ENCODE measurements around the gene AREG.

The AREG gene

DNA sequence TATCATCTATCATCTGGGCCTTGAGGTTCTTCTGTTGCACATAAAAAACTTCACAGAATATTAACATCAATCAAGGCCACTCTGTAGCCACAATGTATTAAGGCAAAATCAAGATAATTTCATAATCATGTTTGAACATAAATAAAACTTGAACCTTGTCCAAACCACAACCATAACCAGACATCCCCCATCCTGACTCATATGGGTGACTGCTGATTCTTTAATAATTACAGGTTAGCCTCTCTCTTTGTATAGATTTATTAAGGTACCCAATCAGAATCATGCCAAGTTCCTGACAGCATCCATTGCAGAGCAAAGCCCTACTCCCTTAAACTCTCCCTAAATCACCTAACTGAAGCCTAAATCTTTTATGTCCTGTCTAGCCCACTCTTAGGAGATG, 16.7 kb upstream of the AREG start:
- DNase-seq (ENCODE audit: low spot score): peak; percentile 86
- POLR2A ChIA-PET (ENCODE audit: low non-redundant PET): no interaction called here
- CTCF ChIA-PET: no interaction called here
- TF ChIP-seq, protein P1, sequence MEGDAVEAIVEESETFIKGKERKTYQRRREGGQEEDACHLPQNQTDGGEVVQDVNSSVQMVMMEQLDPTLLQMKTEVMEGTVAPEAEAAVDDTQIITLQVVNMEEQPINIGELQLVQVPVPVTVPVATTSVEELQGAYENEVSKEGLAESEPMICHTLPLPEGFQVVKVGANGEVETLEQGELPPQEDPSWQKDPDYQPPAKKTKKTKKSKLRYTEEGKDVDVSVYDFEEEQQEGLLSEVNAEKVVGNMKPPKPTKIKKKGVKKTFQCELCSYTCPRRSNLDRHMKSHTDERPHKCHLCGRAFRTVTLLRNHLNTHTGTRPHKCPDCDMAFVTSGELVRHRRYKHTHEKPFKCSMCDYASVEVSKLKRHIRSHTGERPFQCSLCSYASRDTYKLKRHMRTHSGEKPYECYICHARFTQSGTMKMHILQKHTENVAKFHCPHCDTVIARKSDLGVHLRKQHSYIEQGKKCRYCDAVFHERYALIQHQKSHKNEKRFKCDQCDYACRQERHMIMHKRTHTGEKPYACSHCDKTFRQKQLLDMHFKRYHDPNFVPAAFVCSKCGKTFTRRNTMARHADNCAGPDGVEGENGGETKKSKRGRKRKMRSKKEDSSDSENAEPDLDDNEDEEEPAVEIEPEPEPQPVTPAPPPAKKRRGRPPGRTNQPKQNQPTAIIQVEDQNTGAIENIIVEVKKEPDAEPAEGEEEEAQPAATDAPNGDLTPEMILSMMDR (conservative IDR thresholded peaks at IDR 0.05; ENCODE audit: low read depth): no peak
- H3K27ac ChIP-seq: no peak overlapping the region

DNA sequence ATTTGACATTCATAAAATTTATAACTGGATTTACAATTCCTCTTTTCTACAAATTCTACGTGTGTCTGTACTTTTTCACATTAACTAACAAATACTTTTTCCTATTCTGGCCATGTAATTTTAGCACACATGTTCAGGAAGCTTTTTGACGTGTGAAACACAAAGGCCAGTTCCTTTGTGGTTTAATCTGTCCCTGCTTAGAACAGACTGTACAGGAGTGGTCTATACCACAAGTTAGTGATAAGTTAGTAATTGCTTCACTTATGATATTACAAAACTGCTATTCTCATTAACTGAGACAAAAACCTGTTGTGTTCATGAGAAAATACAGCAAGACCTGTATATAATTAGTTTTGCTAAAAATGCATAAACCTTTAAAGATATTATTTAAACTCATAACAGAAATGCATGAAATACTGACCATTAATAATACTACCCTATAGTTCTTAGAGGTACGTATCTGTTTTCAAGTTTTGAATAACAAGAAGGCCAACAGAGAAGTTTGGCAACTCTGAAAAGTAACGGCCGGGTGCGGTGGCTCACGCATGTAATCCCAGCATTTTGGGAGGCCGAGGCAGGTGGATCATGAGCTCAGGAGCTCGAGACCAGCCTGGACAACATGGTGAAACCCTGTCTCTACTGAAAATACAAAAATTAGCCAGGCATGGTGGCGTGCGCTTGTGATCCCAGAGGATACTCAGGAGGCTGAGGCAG, 13.7 kb upstream of the AREG start:
- ChIA-PET POLR2A (ENCODE audit: low non-redundant PET) (no interaction called here), CTCF (no interaction called here)
- H3K27ac ChIP-seq: peak overlapping the region; percentile 76
- DNase-seq (ENCODE audit: low spot score): no peak
- TF ChIP-seq, protein P1 (conservative IDR thresholded peaks at IDR 0.05; ENCODE audit: low read depth): no peak

DNA sequence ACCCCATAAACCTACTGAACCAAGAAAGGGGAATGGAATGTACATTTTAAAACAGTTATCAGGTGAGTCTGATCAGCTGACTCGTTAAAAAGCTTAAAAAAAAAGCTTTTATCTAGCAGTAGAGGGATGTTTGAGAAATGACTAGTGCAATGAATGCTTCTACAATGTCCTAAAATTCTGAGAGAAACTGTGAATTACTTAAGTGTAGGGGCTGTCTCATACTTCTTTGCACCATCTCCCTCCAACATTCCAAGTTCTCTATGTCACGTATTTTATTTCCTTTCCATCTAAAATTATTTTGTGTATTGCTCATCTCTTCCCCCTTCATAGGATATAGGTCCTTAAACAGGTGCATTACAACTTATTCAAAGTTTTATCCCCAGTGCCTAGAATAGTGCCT, 11.9 kb upstream of the AREG start:
- TF ChIP-seq, protein P1 (conservative IDR thresholded peaks at IDR 0.05; ENCODE audit: low read depth): no peak
- no peak for DNase-seq (ENCODE audit: low spot score)
- POLR2A ChIA-PET (ENCODE audit: low non-redundant PET): no interaction called here
- CTCF ChIA-PET: interaction anchor here (0.7 kb wide), 1 partner anchor 51 kb away, joined by 4 read pairs; no protein-coding TSS in a partner anchor
- no peak overlapping the region for H3K27ac ChIP-seq

DNA sequence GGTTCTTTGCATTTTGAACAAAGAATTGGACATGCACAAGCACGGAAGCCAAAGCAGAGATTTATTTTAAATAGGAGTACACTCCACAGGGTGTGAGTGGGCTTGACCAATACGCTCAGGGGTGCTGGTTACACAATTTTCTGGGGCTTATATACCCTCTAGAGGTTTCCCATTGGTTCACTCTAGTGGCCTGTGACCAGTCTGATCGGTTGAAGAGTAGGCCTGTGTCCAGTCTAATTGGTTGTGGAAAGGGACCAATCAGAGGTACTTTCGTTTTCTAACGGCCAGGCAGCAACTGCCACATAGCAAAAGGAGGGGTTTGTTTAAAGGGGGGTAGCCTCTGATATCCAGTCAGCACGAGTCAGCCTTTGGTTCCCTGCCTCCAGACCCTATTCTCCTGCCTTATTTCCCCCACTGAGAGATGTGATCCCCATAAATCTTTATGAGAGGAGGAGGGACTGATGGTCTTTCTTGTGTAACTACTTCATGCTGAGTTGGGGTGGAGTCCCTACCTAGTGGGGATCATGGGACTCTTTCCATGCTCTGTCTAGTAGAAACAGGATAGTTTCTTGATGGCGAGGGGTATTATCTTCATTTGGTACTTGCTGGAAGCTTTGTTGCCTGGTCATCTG, 11.3 kb upstream of the AREG start:
- H3K27ac ChIP-seq: peak overlapping the region; percentile 48; the same call in 1 of the 2 replicates
- CTCF ChIA-PET: interaction anchor here (0.5 kb wide), 1 partner anchor 56 kb away, joined by 4 read pairs; no protein-coding TSS in a partner anchor
- POLR2A ChIA-PET (ENCODE audit: low non-redundant PET): no interaction called here
- DNase-seq (ENCODE audit: low spot score): no peak
- TF ChIP-seq, protein P1 (conservative IDR thresholded peaks at IDR 0.05; ENCODE audit: low read depth): no peak

DNA sequence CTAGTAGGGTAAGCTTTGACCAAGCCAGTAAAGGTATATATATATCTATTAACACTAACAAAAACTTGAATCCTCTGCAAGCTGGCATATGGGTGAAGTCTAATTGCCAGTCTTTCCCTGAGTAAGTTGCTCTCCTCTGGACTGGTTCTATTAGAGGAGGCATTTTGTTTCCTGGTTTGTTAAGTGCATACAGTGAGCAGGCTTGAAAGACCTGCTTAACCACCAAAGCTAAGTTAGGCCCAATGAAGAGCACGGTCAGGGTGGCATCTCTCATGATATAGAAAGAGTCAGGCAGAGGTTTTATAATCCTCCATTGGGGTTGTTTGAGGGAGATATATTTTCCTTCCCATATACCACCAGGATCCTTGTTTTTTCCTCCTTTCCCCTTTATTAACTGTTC, 9.6 kb upstream of the AREG start:
- H3K27ac ChIP-seq: no peak overlapping the region
- DNase-seq (ENCODE audit: low spot score): no peak
- POLR2A ChIA-PET (ENCODE audit: low non-redundant PET): no interaction called here
- TF ChIP-seq, protein P1 (conservative IDR thresholded peaks at IDR 0.05; ENCODE audit: low read depth): no peak
- CTCF ChIA-PET: interaction anchor here (1.3 kb wide), 1 partner anchor 9 kb away, joined by 3 read pairs; no protein-coding TSS in a partner anchor

DNA sequence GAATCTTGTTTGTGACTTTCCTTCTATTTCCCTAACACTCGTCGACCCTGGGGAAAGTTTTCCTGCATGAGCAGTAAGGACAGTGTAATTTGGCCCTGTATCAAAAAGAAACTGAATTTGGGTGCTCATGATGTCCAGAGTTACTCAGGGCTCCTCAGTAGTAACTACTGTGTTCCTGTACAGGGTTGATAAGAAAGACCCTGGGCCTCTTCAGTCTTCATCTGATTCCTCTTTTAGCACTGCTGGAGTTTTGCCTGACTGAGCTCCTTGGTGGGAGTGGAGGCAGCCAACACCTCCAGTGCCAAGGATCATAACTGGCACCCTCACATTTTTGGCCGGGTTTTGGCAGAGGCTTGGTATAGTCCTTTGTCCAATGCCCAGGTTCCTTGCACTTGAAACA, 7.1 kb upstream of the AREG start:
- TF ChIP-seq, protein P1 (conservative IDR thresholded peaks at IDR 0.05; ENCODE audit: low read depth): no peak
- ChIA-PET POLR2A (ENCODE audit: low non-redundant PET) (no interaction called here), CTCF (no interaction called here)
- peak overlapping the region; percentile 78 for H3K27ac ChIP-seq
- no peak for DNase-seq (ENCODE audit: low spot score)
